Uterus (tissue), 4 donors: ENCODE data around the gene VPS4B. TPM values are rescaled to one million over a fixed set of nuclear protein-coding genes. Genes with fewer than 3 reads are reported as not detected.

Experiments
- DNase-seq, 2 donors: peaks; one replicate each; pipeline ENCODE4 v3.0.0-alpha.2; 2019 to 2020
- H3K27ac ChIP-seq, 2 donors: fragments of 200-600 bp; sonication (generic); 1 replicate in 1 of 2; 2 replicates in 1 of 2; pipeline ENCODE4 v1.5.1; 2016 to 2018
- H3K27me3 ChIP-seq, 2 donors: fragments of 200-600 bp; sonication (generic); one replicate each; pipeline ENCODE4 v1.5.1; 2018 to 2019; ENCODE audit warnings: control low read depth in 1 of 2
- H3K36me3 ChIP-seq, 2 donors: fragments of 200-600 bp; sonication (generic); one replicate each; pipeline ENCODE4 v1.5.1; 2019; ENCODE audit warnings: control low read depth in 1 of 2
- H3K4me1 ChIP-seq, 2 donors: fragments of 200-600 bp; sonication (generic); one replicate each; pipeline ENCODE4 v1.5.1; 2018 to 2019; ENCODE audit warnings: control low read depth in 1 of 2
- H3K4me3 ChIP-seq, 2 donors: fragments of 200-600 bp; sonication (generic); 1 replicate in 1 of 2; 2 replicates in 1 of 2; pipeline ENCODE4 v1.5.1; 2018 to 2019; ENCODE audit warnings: mild to moderate bottlenecking in 1 of 2
- H3K9me3 ChIP-seq, 2 donors: fragments of 200-600 bp; sonication (generic); one replicate each; pipeline ENCODE4 v1.5.1; 2019; ENCODE audit warnings: control low read depth in 1 of 2
- POLR2A ChIP-seq, 2 donors: fragments of 450-650 bp; IDR thresholded peaks; one replicate each; pipeline ENCODE4 v1.6.1; 2016; ENCODE audit warnings: antibody characterized with exemption in 2 of 2, mild to moderate bottlenecking in 1 of 2, moderate library complexity in 1 of 2
- intact Hi-C: fragments of 100-400 bp; cut with DNase I; formaldehyde crosslinking; loops from one replicate; pipeline ENCODE4 v1.15.1; 2023; ENCODE audit warnings: low total_unique reads
- total RNA-seq, 4 donors: library from RNA; depleted of rRNA in 3 of 4; stranded (reverse); fragments of >200 nt in 3 of 4; gene quantifications; one replicate each; pipeline versions ENCODE4 v1.1.0 to v1.2.4, GENCODE V29; 2014 to 2023
- TF ChIP-seq, protein P1 (sequence below), 4 experiments: fragments of 200-600 bp in 2 of 4; fragments of 450-650 bp in 2 of 4; sonication (generic) in 2 of 4; IDR thresholded peaks; one replicate each; pipeline ENCODE4 v1.5.1; 2016 to 2019; ENCODE audit warnings: antibody characterized with exemption in 4 of 4, mild to moderate bottlenecking in 2 of 4, moderate library complexity in 1 of 4
- donor health status: DM: yes; HTN: yes; CAD: no.

VPS4B gene
- total RNA-seq, 4 donors from 2014 or later = 32.4 to 214 (median 52.2) TPM

- no peak overlapping the region for H3K4me3 ChIP-seq
- DNase-seq = no peak
- H3K27ac ChIP-seq = no peak overlapping the region
- TF ChIP-seq, protein P1, sequence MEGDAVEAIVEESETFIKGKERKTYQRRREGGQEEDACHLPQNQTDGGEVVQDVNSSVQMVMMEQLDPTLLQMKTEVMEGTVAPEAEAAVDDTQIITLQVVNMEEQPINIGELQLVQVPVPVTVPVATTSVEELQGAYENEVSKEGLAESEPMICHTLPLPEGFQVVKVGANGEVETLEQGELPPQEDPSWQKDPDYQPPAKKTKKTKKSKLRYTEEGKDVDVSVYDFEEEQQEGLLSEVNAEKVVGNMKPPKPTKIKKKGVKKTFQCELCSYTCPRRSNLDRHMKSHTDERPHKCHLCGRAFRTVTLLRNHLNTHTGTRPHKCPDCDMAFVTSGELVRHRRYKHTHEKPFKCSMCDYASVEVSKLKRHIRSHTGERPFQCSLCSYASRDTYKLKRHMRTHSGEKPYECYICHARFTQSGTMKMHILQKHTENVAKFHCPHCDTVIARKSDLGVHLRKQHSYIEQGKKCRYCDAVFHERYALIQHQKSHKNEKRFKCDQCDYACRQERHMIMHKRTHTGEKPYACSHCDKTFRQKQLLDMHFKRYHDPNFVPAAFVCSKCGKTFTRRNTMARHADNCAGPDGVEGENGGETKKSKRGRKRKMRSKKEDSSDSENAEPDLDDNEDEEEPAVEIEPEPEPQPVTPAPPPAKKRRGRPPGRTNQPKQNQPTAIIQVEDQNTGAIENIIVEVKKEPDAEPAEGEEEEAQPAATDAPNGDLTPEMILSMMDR (IDR thresholded peaks at IDR 0.05) = no peak
- no peak for TF ChIP-seq POLR2A (IDR thresholded peaks at IDR 0.05)
- no peaks in the 10 kb centered on the region for H3K36me3 ChIP-seq
- H3K27me3 ChIP-seq = no peaks in the 10 kb centered on the region
- H3K4me1 ChIP-seq = no peaks in the 10 kb centered on the region
- intact Hi-C loops = no loop called here
- H3K9me3 ChIP-seq = no peaks in the 10 kb centered on the region
Observed at GRCh38 chr18:63368611-63369010, 53.7 kb downstream of the VPS4B start.

- DNase-seq = peak; percentile 97 to 98
- intact Hi-C loops = no loop called here
- H3K27ac ChIP-seq = peak within 1 kb of the TSS; percentile 93 to 95
- TF ChIP-seq POLR2A (IDR thresholded peaks at IDR 0.05) = peak; percentile 61 to 89
- TF ChIP-seq, protein P1 (IDR thresholded peaks at IDR 0.05) = peak in 1 of 4 experiments; percentile 23
- no peaks in the 10 kb centered on the region for H3K36me3 ChIP-seq
- no peaks in the 10 kb centered on the region for H3K27me3 ChIP-seq
- H3K9me3 ChIP-seq = no peaks in the 10 kb centered on the region
- peak within 1 kb of the TSS; percentile 50 to 88 for H3K4me3 ChIP-seq
- H3K4me1 ChIP-seq = no peaks in the 10 kb centered on the region
Observed at GRCh38 chr18:63367053-63367953, 55.0 kb downstream of the VPS4B start, which contains the start of gene KDSR. Gene KDSR, minus strand, starts transcription at chr18:63367206. Its CDS starts 88 bp downstream, at chr18:63367118.

DNA sequence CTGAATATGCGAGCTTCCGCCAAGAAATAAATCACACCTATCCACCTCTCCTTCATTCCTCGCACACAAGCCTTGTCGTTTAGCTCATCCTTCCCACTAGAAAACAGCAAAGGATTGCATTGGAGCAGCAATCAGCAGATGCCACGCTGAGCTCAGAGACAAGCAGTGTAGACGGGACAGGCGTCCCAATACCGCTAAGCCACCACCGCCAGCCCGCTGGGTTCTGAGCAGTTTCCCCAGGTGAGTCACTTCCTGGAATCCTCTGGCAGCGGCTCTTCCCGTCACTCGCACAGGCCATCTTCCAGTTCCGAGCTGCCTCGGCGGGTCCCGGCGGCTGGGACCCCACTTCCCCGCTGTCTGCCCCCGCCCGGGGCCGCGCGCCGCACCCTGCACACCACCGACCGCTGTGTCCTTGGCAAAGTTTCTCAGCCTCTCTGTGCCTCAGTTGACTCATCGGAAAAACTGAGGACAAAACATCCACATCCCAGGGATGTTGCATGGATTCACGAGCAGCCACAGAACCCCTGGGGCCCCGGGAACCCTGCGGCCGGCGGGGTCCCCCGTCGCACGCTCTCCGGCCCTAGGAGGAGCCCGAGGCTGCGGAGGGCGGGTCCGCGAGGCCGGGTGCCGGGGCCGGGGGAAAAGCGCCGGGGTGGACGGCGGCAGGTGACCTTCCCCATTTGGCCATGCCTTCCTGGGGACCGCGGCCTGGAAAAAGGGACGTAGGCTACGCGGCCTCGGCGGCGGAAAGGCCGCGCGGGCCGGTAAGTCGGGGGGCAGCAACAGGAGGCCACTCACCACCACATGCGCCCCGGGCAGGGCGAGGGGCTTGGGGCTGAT is 55.8 kb downstream of the VPS4B start:
- DNase-seq = peak; percentile 46 to 60

DNA sequence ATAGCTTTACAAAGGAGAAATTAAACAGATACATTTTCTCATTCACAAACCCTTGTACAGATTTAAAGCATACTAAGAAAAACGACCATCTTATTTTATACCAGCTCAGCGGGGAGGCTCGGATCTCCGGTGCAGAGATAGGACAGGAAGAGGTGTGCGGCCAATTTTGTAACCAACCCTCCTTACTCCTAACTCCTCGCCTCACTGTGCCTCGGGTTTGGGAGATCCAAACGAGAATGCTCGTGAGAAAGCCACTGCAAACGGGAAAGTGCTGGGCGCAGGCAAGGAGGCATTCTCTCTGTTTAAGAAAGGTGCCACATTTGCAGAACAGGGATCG is 56.4 kb downstream of the VPS4B start:
- TF ChIP-seq POLR2A (IDR thresholded peaks at IDR 0.05) = no peak
- TF ChIP-seq, protein P1 (IDR thresholded peaks at IDR 0.05) = no peak
- intact Hi-C loops = no loop called here
- DNase-seq = no peak

More for the DNA sequence above, 55.8 kb downstream of the VPS4B start:
- H3K4me3 ChIP-seq = peak overlapping the region; percentile 50 to 88
- H3K27me3 ChIP-seq = no peaks in the 10 kb centered on the region
- intact Hi-C loops = no loop called here
- TF ChIP-seq, protein P1 (IDR thresholded peaks at IDR 0.05) = no peak
- no peak for TF ChIP-seq POLR2A (IDR thresholded peaks at IDR 0.05)
- peak overlapping the region; percentile 93 to 95 for H3K27ac ChIP-seq
- no peaks in the 10 kb centered on the region for H3K4me1 ChIP-seq
- H3K36me3 ChIP-seq = no peaks in the 10 kb centered on the region
- H3K9me3 ChIP-seq = no peaks in the 10 kb centered on the region

More for the DNA sequence above, 56.4 kb downstream of the VPS4B start:
- Histone ChIP-seq H3K27me3 (no peaks in the 10 kb centered on the region), H3K4me3 (peak overlapping the region; percentile 50 to 88), H3K4me1 (no peaks in the 10 kb centered on the region), H3K27ac (peak overlapping the region; percentile 93 to 95), H3K9me3 (no peaks in the 10 kb centered on the region), H3K36me3 (no peaks in the 10 kb centered on the region)
